ENCODE results near the gene IPO13. TPM values are rescaled to one million over a fixed set of nuclear protein-coding genes. Genes with fewer than 3 reads are reported as not detected.
A peak's percentile ranks its signal among the peaks of the same experiment; 100 is the strongest.

The IPO13 gene
- total RNA-seq, result 10 to 100 TPM; 23.7 to 24.5 TPM

DNA sequence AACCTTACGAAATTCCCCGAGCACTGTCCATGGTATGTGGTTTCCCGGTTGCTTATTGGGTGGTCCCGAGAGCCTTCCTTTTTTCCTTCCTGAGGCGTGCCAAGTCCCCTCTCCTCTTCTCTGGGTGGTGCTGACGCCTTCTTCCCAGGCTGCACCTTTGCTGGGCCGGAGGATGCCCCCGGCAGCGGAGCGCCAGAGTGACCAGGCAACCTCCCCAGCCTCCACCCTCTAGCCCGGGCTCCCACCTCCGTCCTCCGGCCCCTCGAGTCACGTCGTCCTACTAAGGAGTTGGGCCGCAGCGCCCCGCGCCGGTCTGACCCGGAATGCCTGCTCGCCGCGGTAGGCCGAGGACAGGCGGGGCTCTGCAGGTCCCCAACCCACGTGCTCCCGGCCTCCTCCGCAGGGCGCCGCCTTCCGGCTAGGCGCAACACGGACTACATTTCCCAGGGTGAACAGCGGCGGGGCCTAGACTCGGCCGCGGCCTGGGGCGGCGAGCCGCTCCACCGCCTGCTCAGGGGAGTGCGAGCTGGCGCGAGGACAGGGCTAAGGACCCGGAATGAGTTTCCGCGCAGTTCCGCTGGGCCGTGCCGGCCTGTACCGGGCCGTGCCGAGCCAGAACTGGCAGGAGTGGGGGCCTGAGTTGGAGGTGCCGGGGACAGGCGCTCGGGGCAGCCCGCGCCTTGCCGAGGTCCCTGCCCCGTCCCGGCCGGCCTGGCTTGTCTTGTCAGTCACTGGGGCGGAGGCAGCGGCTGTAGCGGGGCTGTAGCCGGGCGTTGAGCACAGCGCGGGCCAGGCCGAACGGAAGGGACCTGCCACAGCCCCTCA, at the start of gene IPO13:
IPO13 (plus strand) TSS at position 715 of the 825 bp plus-strand sequence. CDS start 651 bp downstream, outside the sequence.
- ChIA-PET CTCF (interaction anchor here (0.6 to 10.1 kb wide), 27 partner anchors 9 to 492 kb away, joined by 3 to 148 read pairs (median 4); partner anchors contain the start of genes ARTN, ATP6V0B, DPH2 and HYI), POLR2A (interaction anchor here (1.1 to 1.9 kb wide), 6 partner anchors 10 to 296 kb away, joined by 3 to 6 read pairs (median 5); partner anchors contain the start of genes ATP6V0B, DPH2 and KDM4A)
- H3K4me1 Mint-ChIP-seq (ENCODE audit: low read depth), result peaks cover 34% of the 10 kb centered on the region
- no peaks in the 10 kb centered on the region for H3K9me3 Mint-ChIP-seq (ENCODE audit: insufficient read depth)
- peak within 1 kb of the TSS; percentile 94 for H3K27ac Mint-ChIP-seq
- H3K4me3 Mint-ChIP-seq, result peak within 1 kb of the TSS; percentile 82
- H3K27me3 Mint-ChIP-seq (ENCODE audit: low read depth), result no peaks in the 10 kb centered on the region
- DNase-seq (peak; percentile 97), ATAC-seq (peak; percentile 97)
- H3K36me3 Mint-ChIP-seq (ENCODE audit: low read depth), result peaks cover 6% of the 10 kb centered on the region

- Mint-ChIP-seq H3K4me3 (no peak overlapping the region), H3K4me1 (ENCODE audit: low read depth) (no peaks in the 10 kb centered on the region), H3K9me3 (ENCODE audit: insufficient read depth) (no peaks in the 10 kb centered on the region), H3K27ac (no peak overlapping the region), H3K27me3 (ENCODE audit: low read depth) (no peaks in the 10 kb centered on the region), H3K36me3 (ENCODE audit: low read depth) (peaks cover 2% of the 10 kb centered on the region)
- DNase-seq (no peak), ATAC-seq (no peak)
- POLR2A ChIA-PET, result no interaction called here
- CTCF ChIA-PET, result interaction anchor here (1.0 to 1.4 kb wide), 3 partner anchors 32 to 135 kb away, joined by 3 to 4 read pairs (median 3); no protein-coding TSS in a partner anchor
Measured at GRCh38 chr1:43898981-43899380, 47.8 kb upstream of the IPO13 start.

- CTCF ChIA-PET, result interaction anchor here (1.3 kb wide), 1 partner anchor 136 kb away, joined by 3 read pairs; no protein-coding TSS in a partner anchor
- H3K4me3 Mint-ChIP-seq, result no peak overlapping the region
- DNase-seq, result no peak
- POLR2A ChIA-PET, result no interaction called here
- H3K36me3 Mint-ChIP-seq (ENCODE audit: low read depth), result peaks cover 2% of the 10 kb centered on the region
- no peak for ATAC-seq
- no peaks in the 10 kb centered on the region for H3K4me1 Mint-ChIP-seq (ENCODE audit: low read depth)
- H3K27ac Mint-ChIP-seq, result no peak overlapping the region
- H3K9me3 Mint-ChIP-seq (ENCODE audit: insufficient read depth), result no peaks in the 10 kb centered on the region
- no peaks in the 10 kb centered on the region for H3K27me3 Mint-ChIP-seq (ENCODE audit: low read depth)
Measured at GRCh38 chr1:43900386-43900785, 46.4 kb upstream of the IPO13 start.

GRCh38 chr1:43901196-43901961, 45.4 kb upstream of the IPO13 start:
- no peaks in the 10 kb centered on the region for H3K4me1 Mint-ChIP-seq (ENCODE audit: low read depth)
- H3K36me3 Mint-ChIP-seq (ENCODE audit: low read depth), result peaks cover 2% of the 10 kb centered on the region
- no peaks in the 10 kb centered on the region for H3K27me3 Mint-ChIP-seq (ENCODE audit: low read depth)
- ChIA-PET POLR2A (no interaction called here), CTCF (interaction anchor here (2.0 kb wide), 1 partner anchor 33 kb away, joined by 6 read pairs; no protein-coding TSS in a partner anchor)
- no peak for DNase-seq
- no peak overlapping the region for H3K4me3 Mint-ChIP-seq
- H3K9me3 Mint-ChIP-seq (ENCODE audit: insufficient read depth), result no peaks in the 10 kb centered on the region
- H3K27ac Mint-ChIP-seq, result no peak overlapping the region
- ATAC-seq, result no peak

DNA sequence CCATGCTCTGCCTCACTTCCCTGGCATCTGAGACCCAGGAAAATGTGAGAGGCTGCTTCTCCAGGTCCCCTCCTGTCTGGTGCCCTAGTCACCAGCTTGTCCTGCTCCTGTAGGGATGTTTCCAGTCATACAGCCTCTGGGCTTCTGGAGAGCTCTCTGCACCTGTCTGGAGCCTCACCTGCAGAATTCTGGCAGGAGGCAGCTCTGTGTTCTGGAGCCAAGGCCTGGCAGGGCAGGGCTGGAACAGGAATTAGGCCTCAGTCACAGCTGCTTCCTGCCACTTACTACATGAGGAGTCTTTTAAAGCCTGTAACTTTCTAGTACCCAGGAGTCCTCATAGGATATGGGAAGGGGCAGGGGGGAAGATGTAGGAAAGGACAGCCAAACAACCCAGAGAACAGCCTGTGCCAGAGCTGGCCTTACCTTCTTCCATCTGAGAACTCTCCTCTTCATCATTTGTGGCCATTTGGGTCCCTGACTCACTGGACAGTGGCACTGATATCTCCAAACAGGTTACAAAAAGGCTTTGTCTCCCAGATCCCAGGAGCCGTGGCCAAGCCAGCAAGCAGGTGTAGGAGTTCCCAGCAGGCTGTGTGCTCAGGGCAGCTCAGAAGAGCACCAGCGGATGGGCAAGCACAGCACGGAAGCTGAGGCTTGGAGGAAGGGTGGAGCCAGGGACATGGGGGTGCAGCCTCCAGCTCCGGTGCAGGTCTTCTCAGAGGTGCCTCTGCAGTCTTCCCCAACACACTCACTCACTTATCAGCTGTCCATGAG, 44.5 kb upstream of the IPO13 start:
- Mint-ChIP-seq H3K9me3 (ENCODE audit: insufficient read depth) (no peaks in the 10 kb centered on the region), H3K4me3 (no peak overlapping the region), H3K27me3 (ENCODE audit: low read depth) (no peaks in the 10 kb centered on the region), H3K27ac (peak overlapping the region; percentile 70), H3K4me1 (ENCODE audit: low read depth) (peaks cover 2% of the 10 kb centered on the region), H3K36me3 (ENCODE audit: low read depth) (no peaks in the 10 kb centered on the region)
- ATAC-seq (no peak), DNase-seq (no peak)
- CTCF ChIA-PET, result interaction anchor here (2.0 kb wide), 1 partner anchor 32 kb away, joined by 6 read pairs; no protein-coding TSS in a partner anchor
- POLR2A ChIA-PET, result no interaction called here

GRCh38 chr1:43904660-43905551, 41.8 kb upstream of the IPO13 start:
- ChIA-PET POLR2A (no interaction called here), CTCF (no interaction called here)
- Mint-ChIP-seq H3K36me3 (ENCODE audit: low read depth) (no peaks in the 10 kb centered on the region), H3K4me1 (ENCODE audit: low read depth) (peaks cover 2% of the 10 kb centered on the region), H3K9me3 (ENCODE audit: insufficient read depth) (no peaks in the 10 kb centered on the region), H3K27ac (no peak overlapping the region), H3K27me3 (ENCODE audit: low read depth) (no peaks in the 10 kb centered on the region), H3K4me3 (no peak overlapping the region)
- DNase-seq (no peak), ATAC-seq (no peak)

DNA sequence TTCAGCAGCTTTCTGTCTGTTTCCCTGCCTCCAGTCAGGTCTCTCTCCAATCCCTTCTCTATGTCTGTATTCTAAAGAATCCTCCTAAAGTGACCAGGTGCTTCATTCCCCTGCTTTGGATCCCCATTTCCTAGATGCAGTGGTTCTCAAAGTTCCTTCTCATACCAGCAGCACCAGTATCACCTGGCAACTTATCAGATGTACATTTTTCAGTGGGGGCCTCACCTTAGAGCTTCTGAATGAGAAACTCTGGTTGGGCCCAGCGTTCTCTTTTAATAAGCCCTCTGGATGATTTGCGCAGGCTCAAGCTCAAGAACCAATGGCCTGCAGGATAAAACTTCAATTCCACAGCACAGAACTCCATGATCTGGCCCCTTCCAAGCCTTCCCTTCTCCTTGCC, 38.5 kb upstream of the IPO13 start:
- DNase-seq (no peak), ATAC-seq (no peak)
- Mint-ChIP-seq H3K4me1 (ENCODE audit: low read depth) (peaks cover 2% of the 10 kb centered on the region), H3K4me3 (no peak overlapping the region), H3K27ac (no peak overlapping the region), H3K27me3 (ENCODE audit: low read depth) (no peaks in the 10 kb centered on the region), H3K36me3 (ENCODE audit: low read depth) (no peaks in the 10 kb centered on the region), H3K9me3 (ENCODE audit: insufficient read depth) (no peaks in the 10 kb centered on the region)
- POLR2A ChIA-PET, result interaction anchor here (1.2 kb wide), 1 partner anchor 142 kb away, joined by 3 read pairs; no protein-coding TSS in a partner anchor
- CTCF ChIA-PET, result interaction anchor here (1.4 to 8.6 kb wide), 2 partner anchors 26 to 135 kb away, joined by 3 to 49 read pairs; partner anchors contain the start of gene ARTN

DNA sequence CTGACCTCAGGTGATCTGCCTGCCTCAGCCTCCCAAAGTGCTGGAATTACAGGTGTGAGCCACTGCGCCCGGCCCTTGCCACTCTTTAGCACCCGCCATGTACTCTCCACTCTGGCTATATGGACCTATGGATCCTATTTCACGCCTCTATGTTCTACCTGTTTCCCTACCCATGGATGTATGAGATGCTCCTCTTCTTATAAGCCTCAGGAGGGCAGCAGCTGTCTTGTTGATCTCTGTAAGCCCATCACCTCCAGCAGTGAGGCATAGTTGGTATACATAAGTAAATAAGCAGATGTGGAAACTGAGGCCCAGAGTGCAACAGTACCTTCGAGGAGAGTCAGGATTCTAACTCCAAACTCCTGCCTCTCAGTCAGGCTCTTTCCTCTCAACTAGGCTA, 37.9 kb upstream of the IPO13 start:
- Mint-ChIP-seq H3K27me3 (ENCODE audit: low read depth) (no peaks in the 10 kb centered on the region), H3K4me3 (no peak overlapping the region), H3K9me3 (ENCODE audit: insufficient read depth) (no peaks in the 10 kb centered on the region), H3K4me1 (ENCODE audit: low read depth) (peaks cover 2% of the 10 kb centered on the region), H3K36me3 (ENCODE audit: low read depth) (no peaks in the 10 kb centered on the region), H3K27ac (no peak overlapping the region)
- ATAC-seq (no peak), DNase-seq (no peak)
- CTCF ChIA-PET, result interaction anchor here (1.4 to 8.6 kb wide), 2 partner anchors 26 to 136 kb away, joined by 3 to 49 read pairs; partner anchors contain the start of gene ARTN
- POLR2A ChIA-PET, result interaction anchor here (1.2 kb wide), 1 partner anchor 143 kb away, joined by 3 read pairs; no protein-coding TSS in a partner anchor

DNA sequence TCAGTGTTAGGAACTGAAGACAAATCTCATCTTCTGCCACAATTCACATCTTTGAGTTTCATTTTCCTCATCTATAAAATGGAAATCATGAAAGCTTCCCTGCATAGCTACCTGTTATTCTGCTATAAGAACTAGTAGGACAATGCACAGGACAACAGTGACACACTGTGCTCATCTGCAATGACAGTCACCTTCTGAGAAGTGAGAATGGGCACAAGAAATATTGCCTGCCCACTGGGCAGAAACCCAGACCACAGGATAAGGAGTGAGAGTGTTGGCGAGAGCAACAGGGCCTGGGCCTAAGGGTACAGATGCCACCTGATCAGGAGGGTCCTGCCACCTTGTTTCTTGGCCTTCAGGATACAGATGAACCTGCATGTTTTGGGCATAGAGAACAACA, 36.4 kb upstream of the IPO13 start:
- Mint-ChIP-seq H3K27me3 (ENCODE audit: low read depth) (no peaks in the 10 kb centered on the region), H3K4me1 (ENCODE audit: low read depth) (peaks cover 2% of the 10 kb centered on the region), H3K4me3 (no peak overlapping the region), H3K36me3 (ENCODE audit: low read depth) (no peaks in the 10 kb centered on the region), H3K27ac (no peak overlapping the region), H3K9me3 (ENCODE audit: insufficient read depth) (no peaks in the 10 kb centered on the region)
- POLR2A ChIA-PET, result no interaction called here
- ATAC-seq (no peak), DNase-seq (no peak)
- CTCF ChIA-PET, result interaction anchor here (1.0 to 8.6 kb wide), 5 partner anchors 24 to 147 kb away, joined by 3 to 49 read pairs (median 5); partner anchors contain the start of gene ARTN

DNA sequence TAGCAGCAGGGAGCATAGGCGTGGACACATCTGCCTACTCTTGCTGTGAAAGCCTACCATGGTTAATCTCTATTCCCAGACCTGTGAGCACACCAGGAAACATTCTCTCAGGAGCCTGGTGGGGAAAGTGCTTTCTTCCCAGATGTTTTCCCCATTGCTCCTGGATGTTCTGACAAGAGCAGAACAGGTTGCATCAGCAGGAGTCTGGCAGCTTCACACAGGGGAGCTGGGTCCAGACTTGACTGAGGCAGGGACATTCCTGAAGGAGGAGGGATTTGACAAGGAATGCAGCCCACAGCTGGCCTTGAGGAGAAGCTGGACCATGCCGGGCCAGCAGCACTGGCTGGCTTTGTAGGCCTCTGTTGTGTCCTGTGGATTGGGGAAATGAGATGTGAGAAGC, 34.1 kb upstream of the IPO13 start:
- ATAC-seq, result no peak
- Mint-ChIP-seq H3K4me1 (ENCODE audit: low read depth) (no peaks in the 10 kb centered on the region), H3K9me3 (ENCODE audit: insufficient read depth) (no peaks in the 10 kb centered on the region)

More for the DNA sequence above, 34.1 kb upstream of the IPO13 start:
- ChIA-PET POLR2A (no interaction called here), CTCF (interaction anchor here (1.3 to 8.6 kb wide), 3 partner anchors 22 to 149 kb away, joined by 3 to 49 read pairs (median 19); partner anchors contain the start of gene ARTN)
- Mint-ChIP-seq H3K36me3 (ENCODE audit: low read depth) (no peaks in the 10 kb centered on the region), H3K4me3 (no peak overlapping the region), H3K27me3 (ENCODE audit: low read depth) (no peaks in the 10 kb centered on the region), H3K27ac (no peak overlapping the region)
- no peak for DNase-seq
